Thoracic aorta (tissue), 2 donors: ENCODE measurements around the gene TMEM38B. TPM values are rescaled to one million over a fixed set of nuclear protein-coding genes. Genes with fewer than 3 reads are reported as not detected.
"Not testable (repeated sequence)": the region's sequence is repeated elsewhere in the genome, so short reads cannot be mapped to it uniquely, and the experiment has no call there.

Experiments used
- ATAC-seq: fragments of 150-250 bp; one replicate; pipeline ENCODE4 v1.8.0; 2017; ENCODE audit warnings: low read depth; ENCODE audit not compliant: insufficient number of reproducible peaks, low FRiP score
- DNase-seq: peaks from one replicate; pipeline ENCODE4 v3.0.0-alpha.2; 2020; ENCODE audit warnings: low spot score
- H3K27ac ChIP-seq, 2 donors: fragments of 200-600 bp; sonication (generic); 1 replicate in 1 of 2; 2 replicates in 1 of 2; pipeline ENCODE4 v1.5.1; 2016; ENCODE audit warnings: mild to moderate bottlenecking in 2 of 2, moderate library complexity in 2 of 2
- H3K27me3 ChIP-seq: fragments of 200-600 bp; sonication (generic); replicated peaks from 2 replicates; pipeline ENCODE4 v1.6.0; 2016; ENCODE audit warnings: mild to moderate bottlenecking; ENCODE audit not compliant: insufficient read depth
- H3K36me3 ChIP-seq: fragments of 200-600 bp; sonication (generic); one replicate; pipeline ENCODE4 v1.5.1; 2016
- H3K4me1 ChIP-seq, 2 donors: fragments of 200-600 bp; sonication (generic); 1 replicate in 1 of 2; 2 replicates in 1 of 2; pipeline versions ENCODE4 v1.5.1 to v1.6.0; 2016; ENCODE audit warnings: low read depth in 2 of 2, mild to moderate bottlenecking in 1 of 2; ENCODE audit not compliant: control insufficient read depth in 1 of 2
- H3K4me3 ChIP-seq: fragments of 200-600 bp; sonication (generic); 2 replicates; pipeline ENCODE4 v1.5.1; 2016; ENCODE audit warnings: mild to moderate bottlenecking
- H3K9me3 ChIP-seq: fragments of 200-600 bp; sonication (generic); 2 replicates; pipeline ENCODE4 v1.5.1; 2016
- total RNA-seq, 2 donors: library from RNA; depleted of rRNA; stranded (reverse); fragments of >200 nt; gene quantifications; one replicate each; pipeline versions ENCODE4 v1.1.0 to v1.2.3, GENCODE V29; 2016
- TF ChIP-seq, protein P1 (sequence below): fragments of 200-600 bp; sonication (generic); IDR thresholded peaks from one replicate; pipeline ENCODE4 v1.5.1; 2019; ENCODE audit warnings: antibody characterized with exemption

TMEM38B gene
- total RNA-seq, 2 donors from 2014 or later: 6.1 to 6.6 TPM

DNA sequence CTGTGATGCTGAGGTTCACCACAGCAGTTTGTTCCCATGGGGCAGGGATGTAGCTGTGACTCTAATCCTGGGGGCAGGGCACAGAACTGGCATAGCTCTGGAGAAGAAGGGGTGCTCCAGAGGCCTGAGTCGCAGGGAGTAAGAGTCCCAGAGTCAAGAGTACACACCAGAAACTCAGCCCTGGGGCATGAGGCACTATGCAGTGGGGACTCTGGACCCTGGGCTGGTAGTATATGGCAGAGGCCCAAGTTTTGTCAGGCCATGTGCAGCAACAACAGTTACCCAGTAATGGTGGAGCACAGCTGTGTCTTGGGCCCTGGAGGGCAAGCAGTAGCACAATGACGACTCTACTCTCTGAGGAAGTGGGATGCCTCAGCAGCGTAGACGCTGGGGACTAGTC lies 42.9 kb downstream of the TMEM38B start:
- Histone ChIP-seq H3K4me3 (no peak overlapping the region), H3K36me3 (no peaks in the 10 kb centered on the region), H3K27ac (no peak overlapping the region), H3K27me3 (no peaks in the 10 kb centered on the region), H3K4me1 (no peaks in the 10 kb centered on the region), H3K9me3 (peaks cover 20% of the 10 kb centered on the region)
- TF ChIP-seq, protein P1, sequence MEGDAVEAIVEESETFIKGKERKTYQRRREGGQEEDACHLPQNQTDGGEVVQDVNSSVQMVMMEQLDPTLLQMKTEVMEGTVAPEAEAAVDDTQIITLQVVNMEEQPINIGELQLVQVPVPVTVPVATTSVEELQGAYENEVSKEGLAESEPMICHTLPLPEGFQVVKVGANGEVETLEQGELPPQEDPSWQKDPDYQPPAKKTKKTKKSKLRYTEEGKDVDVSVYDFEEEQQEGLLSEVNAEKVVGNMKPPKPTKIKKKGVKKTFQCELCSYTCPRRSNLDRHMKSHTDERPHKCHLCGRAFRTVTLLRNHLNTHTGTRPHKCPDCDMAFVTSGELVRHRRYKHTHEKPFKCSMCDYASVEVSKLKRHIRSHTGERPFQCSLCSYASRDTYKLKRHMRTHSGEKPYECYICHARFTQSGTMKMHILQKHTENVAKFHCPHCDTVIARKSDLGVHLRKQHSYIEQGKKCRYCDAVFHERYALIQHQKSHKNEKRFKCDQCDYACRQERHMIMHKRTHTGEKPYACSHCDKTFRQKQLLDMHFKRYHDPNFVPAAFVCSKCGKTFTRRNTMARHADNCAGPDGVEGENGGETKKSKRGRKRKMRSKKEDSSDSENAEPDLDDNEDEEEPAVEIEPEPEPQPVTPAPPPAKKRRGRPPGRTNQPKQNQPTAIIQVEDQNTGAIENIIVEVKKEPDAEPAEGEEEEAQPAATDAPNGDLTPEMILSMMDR: no peak
- ATAC-seq (no peak), DNase-seq (no peak)

DNA sequence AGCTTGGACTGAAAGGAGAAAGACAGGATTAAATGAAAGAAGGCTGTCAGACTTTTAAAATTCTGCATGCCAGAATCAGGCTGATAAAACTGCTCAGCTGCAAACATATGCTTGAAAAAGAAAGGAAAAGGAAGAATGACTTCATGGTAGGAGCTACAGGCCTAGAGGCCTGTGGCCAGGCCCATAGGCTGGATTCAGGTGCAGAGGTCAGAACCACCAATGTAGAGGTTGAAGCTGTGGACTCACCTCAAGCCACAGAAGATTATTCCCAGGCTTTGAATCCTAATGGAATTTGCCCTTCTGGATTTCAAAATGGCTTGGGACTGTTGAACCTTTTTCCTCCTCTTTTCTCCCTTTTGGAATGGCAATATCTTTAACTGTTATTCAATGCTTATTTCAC lies 47.7 kb downstream of the TMEM38B start:
- H3K4me3 ChIP-seq: no peak overlapping the region
- no peaks in the 10 kb centered on the region for H3K4me1 ChIP-seq
- DNase-seq: no peak
- H3K9me3 ChIP-seq: no peaks in the 10 kb centered on the region
- no peaks in the 10 kb centered on the region for H3K36me3 ChIP-seq
- TF ChIP-seq, protein P1: no peak
- no peak for ATAC-seq
- H3K27ac ChIP-seq: no peak overlapping the region
- no peaks in the 10 kb centered on the region for H3K27me3 ChIP-seq

DNA sequence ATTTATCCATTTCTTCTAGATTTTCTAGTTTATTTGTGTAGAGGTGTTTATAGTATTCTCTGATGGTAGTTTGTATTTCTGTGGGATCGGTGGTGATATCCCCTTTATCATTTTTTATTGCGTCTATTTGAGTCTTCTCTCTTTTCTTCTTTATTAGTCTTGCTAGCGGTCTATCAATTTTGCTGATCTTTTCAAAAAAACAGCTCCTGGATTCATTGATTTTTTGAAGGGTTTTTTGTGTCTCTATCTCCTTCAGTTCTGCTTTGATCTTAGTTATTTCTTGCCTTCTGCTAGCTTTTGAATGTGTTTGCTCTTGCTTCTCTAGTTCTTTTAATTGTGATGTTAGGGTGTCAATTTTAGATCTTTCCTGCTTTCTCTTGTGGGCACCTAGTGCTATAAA lies 53.0 kb downstream of the TMEM38B start:
- not testable (repeated sequence) for H3K27ac ChIP-seq, H3K4me3 ChIP-seq, DNase-seq, H3K27me3 ChIP-seq, H3K9me3 ChIP-seq, ATAC-seq, H3K4me1 ChIP-seq
- peaks cover 28% of the 10 kb centered on the region for H3K36me3 ChIP-seq

DNA sequence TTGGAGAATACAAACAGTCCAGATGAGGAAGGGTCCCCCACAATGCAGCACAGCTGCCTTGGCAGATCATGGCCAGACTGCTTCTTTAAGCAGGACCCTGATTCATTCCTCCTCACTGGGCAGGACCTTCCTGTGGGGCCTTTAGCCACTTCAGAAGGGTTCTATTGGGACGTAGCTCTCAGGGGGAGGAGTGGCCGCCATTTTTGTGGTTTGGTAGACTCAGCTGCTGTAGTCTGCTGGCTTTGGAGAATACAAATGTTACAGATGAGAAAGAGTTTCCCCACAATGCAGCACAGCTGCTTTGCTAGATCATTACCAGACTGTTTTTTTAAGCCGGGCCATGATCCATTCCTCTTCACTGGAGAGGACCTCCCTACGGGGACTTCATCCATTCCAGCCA lies 57.4 kb downstream of the TMEM38B start:
- DNase-seq (no peak), ATAC-seq (no peak)
- TF ChIP-seq, protein P1: no peak
- Histone ChIP-seq H3K36me3 (peaks cover 28% of the 10 kb centered on the region), H3K4me3 (no peak overlapping the region), H3K27ac (no peak overlapping the region), H3K9me3 (peaks cover 10% of the 10 kb centered on the region), H3K4me1 (no peaks in the 10 kb centered on the region), H3K27me3 (no peaks in the 10 kb centered on the region)

DNA sequence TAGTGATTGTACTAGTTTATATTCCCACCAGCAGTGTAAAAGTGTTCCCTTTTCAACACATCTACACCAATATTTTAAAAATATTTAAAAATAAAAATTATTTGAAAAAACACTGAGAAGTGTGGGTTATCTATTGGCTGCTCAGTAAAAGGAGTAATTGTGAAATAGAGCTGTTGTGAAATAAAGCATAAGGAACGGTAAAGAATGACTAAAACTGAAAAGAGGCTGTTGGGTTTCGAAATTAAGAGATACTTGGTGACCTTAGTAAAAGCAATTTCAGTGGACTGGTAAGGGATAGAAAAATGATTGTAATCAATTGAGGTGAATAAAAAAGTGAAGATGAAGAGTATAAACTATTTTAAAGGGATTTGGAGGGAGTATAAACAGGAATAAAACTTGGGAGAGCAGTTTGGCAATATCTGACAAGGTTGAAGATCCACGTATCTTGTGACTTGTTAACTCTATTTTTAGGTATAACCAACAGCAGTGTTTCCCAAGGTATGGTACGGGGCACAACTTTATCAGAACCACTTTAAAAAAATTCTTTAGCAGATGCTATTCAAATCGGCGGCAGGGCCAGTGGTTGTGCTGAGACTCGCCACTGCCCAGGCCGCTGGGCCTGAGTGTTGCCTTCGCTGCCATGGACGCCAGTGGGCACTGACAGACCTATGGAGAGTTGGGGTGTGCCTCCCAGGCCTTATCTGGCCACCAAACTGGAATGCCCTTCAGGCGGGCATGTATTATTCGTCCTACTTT lies 63.3 kb downstream of the TMEM38B start:
- TF ChIP-seq, protein P1: no peak
- ATAC-seq: no peak
- Histone ChIP-seq H3K4me1 (no peaks in the 10 kb centered on the region), H3K9me3 (peaks cover 10% of the 10 kb centered on the region), H3K36me3 (no peaks in the 10 kb centered on the region), H3K27ac (no peak overlapping the region), H3K4me3 (no peak overlapping the region), H3K27me3 (no peaks in the 10 kb centered on the region)
- DNase-seq: no peak

DNA sequence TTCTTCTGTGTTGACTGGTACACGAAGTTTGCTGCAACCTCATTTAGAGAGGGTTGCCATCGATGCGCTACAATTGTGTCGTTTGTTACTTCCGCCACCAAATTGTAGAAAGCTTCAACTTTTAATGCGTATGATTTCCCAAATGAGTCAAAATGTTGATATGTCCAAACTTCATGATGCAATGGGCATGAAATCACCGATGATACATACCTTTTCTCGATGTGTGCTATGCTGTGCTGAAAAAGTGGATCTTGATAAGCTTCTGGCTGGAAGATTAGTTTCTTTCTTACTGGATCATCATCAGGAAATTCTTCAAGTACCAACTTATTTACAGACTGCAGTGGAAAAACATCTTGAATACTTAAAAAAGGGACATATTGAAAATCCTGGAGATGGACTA lies 65.7 kb downstream of the TMEM38B start:
- no peak overlapping the region for H3K4me3 ChIP-seq
- H3K27ac ChIP-seq: no peak overlapping the region
- TF ChIP-seq, protein P1: no peak
- DNase-seq: no peak
- H3K4me1 ChIP-seq: no peaks in the 10 kb centered on the region
- H3K36me3 ChIP-seq: no peaks in the 10 kb centered on the region
- no peaks in the 10 kb centered on the region for H3K27me3 ChIP-seq
- no peaks in the 10 kb centered on the region for H3K9me3 ChIP-seq
- ATAC-seq: no peak

DNA sequence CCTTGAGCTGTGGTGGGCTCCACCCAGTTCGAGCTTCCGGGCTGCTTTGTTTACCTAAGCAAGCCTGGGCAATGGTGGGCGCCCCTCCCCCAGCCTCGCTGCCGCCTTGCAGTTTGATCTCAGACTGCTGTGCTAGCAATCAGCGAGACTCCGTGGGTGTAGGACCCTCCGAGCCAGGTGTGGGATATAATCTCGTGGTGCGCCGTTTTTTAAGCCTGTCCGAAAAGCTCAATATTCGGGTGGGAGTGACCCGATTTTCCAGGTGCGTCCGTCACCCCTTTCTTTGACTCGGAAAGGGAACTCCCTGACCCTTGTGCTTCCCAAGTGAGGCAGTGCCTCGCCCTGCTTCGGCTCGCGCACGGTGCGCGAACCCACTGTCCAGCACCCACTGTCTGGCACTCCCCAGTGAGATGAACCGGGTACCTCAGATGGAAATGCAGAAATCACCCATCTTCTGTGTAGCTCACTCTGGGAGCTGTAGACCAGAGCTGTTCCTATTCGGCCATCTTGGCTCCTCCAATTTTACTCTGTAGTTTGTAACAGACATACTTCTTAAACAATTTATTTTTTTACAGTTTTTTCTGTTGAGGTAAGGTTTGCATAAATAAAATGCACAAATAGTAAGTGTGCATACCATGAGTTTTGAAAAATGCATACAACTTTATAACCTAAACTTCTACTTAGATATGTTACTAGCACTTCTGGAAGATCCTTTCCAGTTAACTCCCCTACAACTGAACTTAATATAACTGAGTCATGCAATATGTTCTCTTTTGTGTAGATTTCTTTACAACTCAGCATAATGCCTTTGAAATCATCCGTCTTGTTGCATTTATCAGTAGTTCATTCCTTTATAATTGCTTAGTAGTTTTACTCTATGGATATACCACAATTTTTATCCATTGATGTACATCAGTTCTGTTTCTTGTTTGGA lies 88.5 kb downstream of the TMEM38B start:
- H3K27ac ChIP-seq, H3K4me3 ChIP-seq, DNase-seq, H3K9me3 ChIP-seq, H3K27me3 ChIP-seq, H3K4me1 ChIP-seq, H3K36me3 ChIP-seq, ATAC-seq: not testable (repeated sequence)
